AG10803 (cell line): ENCODE data around the gene SCGB2B2.
A peak's percentile ranks its signal among the peaks of the same experiment; 100 is the strongest.
"Not testable (repeated sequence)": the region's sequence is repeated elsewhere in the genome, so short reads cannot be mapped to it uniquely, and the experiment has no call there.

Experiments
- DNase-seq: peaks from one replicate; pipeline ENCODE4 v3.0.0; 2010; ENCODE audit warnings: low read depth
- H3K4me3 ChIP-seq: 2 replicates; pipeline ENCODE4 v1.5.1; 2011; ENCODE audit warnings: mild to moderate bottlenecking, low read length, control low read depth
- TF ChIP-seq, protein P1 (sequence below): conservative IDR thresholded peaks from 2 replicates; pipeline ENCODE4 v1.5.1; 2011; ENCODE audit warnings: mild to moderate bottlenecking, low read length, control low read depth, inconsistent platforms

Gene SCGB2B2

GRCh38 chr19:34671972-34672371 is 5.0 kb downstream of the SCGB2B2 start:
- H3K4me3 ChIP-seq: no peak overlapping the region
- TF ChIP-seq, protein P1, sequence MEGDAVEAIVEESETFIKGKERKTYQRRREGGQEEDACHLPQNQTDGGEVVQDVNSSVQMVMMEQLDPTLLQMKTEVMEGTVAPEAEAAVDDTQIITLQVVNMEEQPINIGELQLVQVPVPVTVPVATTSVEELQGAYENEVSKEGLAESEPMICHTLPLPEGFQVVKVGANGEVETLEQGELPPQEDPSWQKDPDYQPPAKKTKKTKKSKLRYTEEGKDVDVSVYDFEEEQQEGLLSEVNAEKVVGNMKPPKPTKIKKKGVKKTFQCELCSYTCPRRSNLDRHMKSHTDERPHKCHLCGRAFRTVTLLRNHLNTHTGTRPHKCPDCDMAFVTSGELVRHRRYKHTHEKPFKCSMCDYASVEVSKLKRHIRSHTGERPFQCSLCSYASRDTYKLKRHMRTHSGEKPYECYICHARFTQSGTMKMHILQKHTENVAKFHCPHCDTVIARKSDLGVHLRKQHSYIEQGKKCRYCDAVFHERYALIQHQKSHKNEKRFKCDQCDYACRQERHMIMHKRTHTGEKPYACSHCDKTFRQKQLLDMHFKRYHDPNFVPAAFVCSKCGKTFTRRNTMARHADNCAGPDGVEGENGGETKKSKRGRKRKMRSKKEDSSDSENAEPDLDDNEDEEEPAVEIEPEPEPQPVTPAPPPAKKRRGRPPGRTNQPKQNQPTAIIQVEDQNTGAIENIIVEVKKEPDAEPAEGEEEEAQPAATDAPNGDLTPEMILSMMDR: no peak
- DNase-seq: no peak

GRCh38 chr19:34669305-34669704 is 7.7 kb downstream of the SCGB2B2 start:
- DNase-seq: no peak
- H3K4me3 ChIP-seq: no peak overlapping the region
- TF ChIP-seq, protein P1: no peak

DNA sequence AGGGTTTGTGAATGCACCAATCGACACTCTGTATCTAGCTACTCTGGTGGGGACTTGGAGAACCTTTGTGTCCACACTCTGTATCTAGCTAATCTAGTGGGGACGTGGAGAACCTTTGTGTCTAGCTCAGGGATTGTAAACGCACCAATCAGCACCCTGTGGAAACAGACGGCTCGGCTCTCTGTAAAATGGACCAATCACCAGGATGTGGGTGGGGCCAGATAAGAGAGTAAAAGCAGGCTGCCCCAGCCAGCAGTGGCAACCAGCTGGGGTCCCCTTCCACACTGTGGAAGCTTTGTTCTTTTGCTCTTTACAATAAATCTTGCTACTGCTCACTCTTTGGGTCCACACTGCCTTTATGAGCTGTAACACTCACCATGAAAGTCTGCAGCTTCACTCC is 8.3 kb downstream of the SCGB2B2 start:
- DNase-seq, H3K4me3 ChIP-seq: not testable (repeated sequence)

DNA sequence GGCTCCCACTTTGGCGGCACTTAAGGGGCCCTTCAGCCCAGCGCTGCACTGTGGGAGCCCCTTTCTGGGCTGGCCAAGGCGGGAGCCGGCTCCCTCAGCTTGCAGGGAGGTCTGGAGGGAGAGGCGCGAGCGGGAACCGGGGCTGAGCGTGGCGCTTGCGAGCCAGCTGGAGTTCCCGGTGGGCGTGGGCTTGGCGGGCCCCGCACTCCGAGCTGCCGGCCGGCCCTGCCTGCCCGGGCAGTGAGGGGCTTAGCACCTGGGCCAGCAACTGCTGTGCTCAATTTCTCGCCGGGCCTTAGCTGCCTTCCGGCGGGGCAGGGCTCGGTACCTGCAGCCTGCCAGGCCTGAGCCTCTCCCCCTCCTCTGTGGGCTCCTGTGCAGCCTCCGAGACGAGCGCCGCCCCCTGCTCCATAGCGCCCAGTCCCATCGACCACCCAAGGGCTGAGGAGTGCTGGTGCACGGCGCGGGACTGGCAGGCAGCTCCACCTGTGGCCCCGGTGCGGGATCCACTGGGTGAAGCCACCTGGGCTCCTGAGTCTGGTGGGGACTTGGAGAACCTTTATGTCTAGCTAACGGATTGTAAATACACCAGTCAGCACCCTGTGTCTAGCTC is 8.8 kb downstream of the SCGB2B2 start:
- not testable (repeated sequence) for H3K4me3 ChIP-seq

GRCh38 chr19:34667349-34668076 is 9.4 kb downstream of the SCGB2B2 start:
- TF ChIP-seq, protein P1: no peak
- DNase-seq: peak; percentile 29
- peak overlapping the region; percentile 38 for H3K4me3 ChIP-seq

More for the DNA sequence above, 8.8 kb downstream of the SCGB2B2 start:
- not testable (repeated sequence) for DNase-seq

DNA sequence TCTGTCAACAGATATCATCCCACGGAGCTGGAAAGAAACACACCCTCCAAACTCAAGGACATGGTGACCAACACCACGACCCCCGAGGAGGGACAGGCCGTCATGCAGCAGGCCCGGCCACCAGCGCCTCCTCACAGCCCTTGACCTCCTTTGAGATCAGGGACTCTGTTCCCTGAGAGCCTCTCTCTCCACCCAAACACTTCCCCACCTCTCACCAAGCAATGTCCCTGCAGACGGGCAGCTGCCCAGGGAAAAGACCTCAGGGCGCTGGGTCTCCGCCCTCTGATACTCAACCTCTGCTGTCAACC is 10.0 kb downstream of the SCGB2B2 start:
- TF ChIP-seq, protein P1: no peak
- no peak overlapping the region for H3K4me3 ChIP-seq
- no peak for DNase-seq

GRCh38 chr19:34666200-34666957 is 10.6 kb downstream of the SCGB2B2 start:
- H3K4me3 ChIP-seq: no peak overlapping the region
- TF ChIP-seq, protein P1: no peak

GRCh38 chr19:34665275-34665674 is 11.7 kb downstream of the SCGB2B2 start:
- not testable (repeated sequence) for H3K4me3 ChIP-seq, DNase-seq

More at GRCh38 chr19:34666200-34666957, 10.6 kb downstream of the SCGB2B2 start:
- DNase-seq: no peak
